ENCODE measurements around the gene GPR183.
A peak's percentile ranks its signal among the peaks of the same experiment; 100 is the strongest.

GPR183 gene

GRCh38 chr13:99296398-99296797, 10.8 kb downstream of the GPR183 start:
- DNase-seq (ENCODE audit: extremely low read depth in 1 of 2, low read depth in 1 of 2): no peak

GRCh38 chr13:99295488-99296252, 11.5 kb downstream of the GPR183 start:
- DNase-seq (ENCODE audit: extremely low read depth in 1 of 2, low read depth in 1 of 2): no peak

- DNase-seq (ENCODE audit: extremely low read depth in 1 of 2, low read depth in 1 of 2): no peak
Observed at GRCh38 chr13:99294958-99295357, 12.2 kb downstream of the GPR183 start.

- DNase-seq (ENCODE audit: extremely low read depth in 1 of 2, low read depth in 1 of 2): no peak
Observed at GRCh38 chr13:99294198-99294597, 13.0 kb downstream of the GPR183 start.

- DNase-seq (ENCODE audit: extremely low read depth in 1 of 2, low read depth in 1 of 2): no peak
Observed at GRCh38 chr13:99293178-99293577, 14.0 kb downstream of the GPR183 start.

- DNase-seq (ENCODE audit: extremely low read depth in 1 of 2, low read depth in 1 of 2): no peak
Observed at GRCh38 chr13:99290894-99291293, 16.3 kb downstream of the GPR183 start.

- DNase-seq (ENCODE audit: extremely low read depth in 1 of 2, low read depth in 1 of 2): no peak
Observed at GRCh38 chr13:99289674-99290337, 17.4 kb downstream of the GPR183 start.

GRCh38 chr13:99289271-99289670, 17.9 kb downstream of the GPR183 start:
- no peak for DNase-seq (ENCODE audit: extremely low read depth in 1 of 2, low read depth in 1 of 2)

GRCh38 chr13:99288089-99288488, 19.1 kb downstream of the GPR183 start:
- DNase-seq (ENCODE audit: extremely low read depth in 1 of 2, low read depth in 1 of 2): no peak

- DNase-seq (ENCODE audit: extremely low read depth in 1 of 2, low read depth in 1 of 2): no peak
Observed at GRCh38 chr13:99287551-99287950, 19.6 kb downstream of the GPR183 start.

GRCh38 chr13:99285432-99286182, 21.6 kb downstream of the GPR183 start:
- DNase-seq (ENCODE audit: extremely low read depth in 1 of 2, low read depth in 1 of 2): no peak

- no peak for DNase-seq (ENCODE audit: extremely low read depth in 1 of 2, low read depth in 1 of 2)
Observed at GRCh38 chr13:99282264-99283231, 24.7 kb downstream of the GPR183 start.

- DNase-seq (ENCODE audit: extremely low read depth in 1 of 2, low read depth in 1 of 2): peak in 1 of 2 donors; percentile 43
Observed at GRCh38 chr13:99281811-99282263, 25.4 kb downstream of the GPR183 start.

- DNase-seq (ENCODE audit: extremely low read depth in 1 of 2, low read depth in 1 of 2): no peak
Observed at GRCh38 chr13:99280166-99280565, 27.0 kb downstream of the GPR183 start.

GRCh38 chr13:99279637-99280036, 27.6 kb downstream of the GPR183 start:
- DNase-seq (ENCODE audit: extremely low read depth in 1 of 2, low read depth in 1 of 2): no peak

- no peak for DNase-seq (ENCODE audit: extremely low read depth in 1 of 2, low read depth in 1 of 2)
Observed at GRCh38 chr13:99278843-99279242, 28.4 kb downstream of the GPR183 start.

- no peak for DNase-seq (ENCODE audit: extremely low read depth in 1 of 2, low read depth in 1 of 2)
Observed at GRCh38 chr13:99278200-99278599, 29.0 kb downstream of the GPR183 start.

GRCh38 chr13:99277629-99278028, 29.6 kb downstream of the GPR183 start:
- DNase-seq (ENCODE audit: extremely low read depth in 1 of 2, low read depth in 1 of 2): no peak

- DNase-seq (ENCODE audit: extremely low read depth in 1 of 2, low read depth in 1 of 2): no peak
Observed at GRCh38 chr13:99276706-99277105, 30.5 kb downstream of the GPR183 start.

- no peak for DNase-seq (ENCODE audit: extremely low read depth in 1 of 2, low read depth in 1 of 2)
Observed at GRCh38 chr13:99275093-99275469, 32.1 kb downstream of the GPR183 start.

- DNase-seq (ENCODE audit: extremely low read depth in 1 of 2, low read depth in 1 of 2): no peak
Observed at GRCh38 chr13:99273128-99273527, 34.1 kb downstream of the GPR183 start.

Data from activated CD8-positive, alpha-beta memory T cell treated with anti-CD3 and anti-CD28 coated beads for 1 hour (primary cell).